Measurements from ENCODE around the gene SRP68.

SRP68 gene

DNA sequence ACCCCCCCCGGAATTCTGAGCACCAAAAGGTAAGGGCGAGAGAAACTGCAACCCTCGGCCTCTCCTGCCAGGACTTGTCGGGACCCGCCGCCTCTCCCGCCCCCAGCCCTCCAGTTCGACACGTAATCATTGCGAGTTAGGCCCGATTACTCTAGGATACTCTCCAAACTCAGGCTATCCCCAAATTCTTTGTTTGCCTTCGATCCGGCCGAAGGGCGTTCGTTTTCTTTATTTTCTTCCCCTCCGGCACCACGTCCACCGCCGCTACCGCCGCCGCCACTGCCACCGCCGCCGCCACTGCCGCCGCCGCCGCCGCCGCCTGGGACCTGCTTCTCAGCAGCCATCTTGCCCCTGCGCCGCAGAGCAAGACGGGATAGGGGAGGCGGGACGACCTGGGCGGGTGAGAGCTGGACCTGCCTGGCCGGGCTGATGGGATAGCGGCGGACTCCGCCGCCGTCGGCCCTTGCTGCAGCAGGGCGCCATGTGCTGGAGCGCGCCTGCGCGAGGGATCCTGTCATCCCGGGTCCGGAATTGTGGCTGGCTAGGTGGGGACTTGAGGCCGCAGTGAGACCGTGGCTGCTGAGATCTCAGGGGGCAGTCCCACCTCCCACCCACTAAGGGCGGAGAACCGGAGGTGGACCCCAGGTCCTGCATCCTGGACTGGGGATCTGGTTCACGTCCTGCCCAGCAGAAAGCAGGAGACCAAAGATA, at the start of gene SRP68:
Gene SRP68 (minus strand): TSS at position 370 of the 711 bp plus-strand sequence. CDS start 26 bp downstream, at position 344.
- Mint-ChIP-seq H3K27me3 (peaks cover 46% of the 10 kb centered on the region), H3K9me3 (no peaks in the 10 kb centered on the region), H3K36me3 (peaks cover 13% of the 10 kb centered on the region), H3K27ac (peak within 1 kb of the TSS; percentile 86), H3K4me3 (peak within 1 kb of the TSS; percentile 95), H3K4me1 (peaks cover 59% of the 10 kb centered on the region)
- CTCF ChIA-PET: interaction anchor here (0.5 kb wide), 1 partner anchor 9 kb away, joined by 3 read pairs; no protein-coding TSS in a partner anchor
- DNase-seq: peak; percentile 90

- no peak for DNase-seq
- Mint-ChIP-seq H3K36me3 (no peaks in the 10 kb centered on the region), H3K27me3 (peaks cover 5% of the 10 kb centered on the region), H3K27ac (peak overlapping the region; percentile 75), H3K9me3 (no peaks in the 10 kb centered on the region), H3K4me1 (peaks cover 43% of the 10 kb centered on the region), H3K4me3 (no peak overlapping the region)
- CTCF ChIA-PET: interaction anchor here (0.5 to 11.0 kb wide), 17 partner anchors 11 to 168 kb away, joined by 3 to 215 read pairs (median 4); partner anchors contain the start of gene EXOC7
Measured at GRCh38 chr17:76121932-76122430, 49.7 kb upstream of the SRP68 start.

GRCh38 chr17:76120658-76121008, 48.3 kb upstream of the SRP68 start:
- H3K27me3 Mint-ChIP-seq: peaks cover 5% of the 10 kb centered on the region
- H3K27ac Mint-ChIP-seq: no peak overlapping the region
- H3K9me3 Mint-ChIP-seq: no peaks in the 10 kb centered on the region
- H3K4me1 Mint-ChIP-seq: peaks cover 30% of the 10 kb centered on the region
- H3K36me3 Mint-ChIP-seq: no peaks in the 10 kb centered on the region
- DNase-seq: no peak
- H3K4me3 Mint-ChIP-seq: no peak overlapping the region
- CTCF ChIA-PET: interaction anchor here (0.7 to 11.0 kb wide), 21 partner anchors 14 to 181 kb away, joined by 3 to 215 read pairs (median 4); partner anchors contain the start of gene EXOC7

DNA sequence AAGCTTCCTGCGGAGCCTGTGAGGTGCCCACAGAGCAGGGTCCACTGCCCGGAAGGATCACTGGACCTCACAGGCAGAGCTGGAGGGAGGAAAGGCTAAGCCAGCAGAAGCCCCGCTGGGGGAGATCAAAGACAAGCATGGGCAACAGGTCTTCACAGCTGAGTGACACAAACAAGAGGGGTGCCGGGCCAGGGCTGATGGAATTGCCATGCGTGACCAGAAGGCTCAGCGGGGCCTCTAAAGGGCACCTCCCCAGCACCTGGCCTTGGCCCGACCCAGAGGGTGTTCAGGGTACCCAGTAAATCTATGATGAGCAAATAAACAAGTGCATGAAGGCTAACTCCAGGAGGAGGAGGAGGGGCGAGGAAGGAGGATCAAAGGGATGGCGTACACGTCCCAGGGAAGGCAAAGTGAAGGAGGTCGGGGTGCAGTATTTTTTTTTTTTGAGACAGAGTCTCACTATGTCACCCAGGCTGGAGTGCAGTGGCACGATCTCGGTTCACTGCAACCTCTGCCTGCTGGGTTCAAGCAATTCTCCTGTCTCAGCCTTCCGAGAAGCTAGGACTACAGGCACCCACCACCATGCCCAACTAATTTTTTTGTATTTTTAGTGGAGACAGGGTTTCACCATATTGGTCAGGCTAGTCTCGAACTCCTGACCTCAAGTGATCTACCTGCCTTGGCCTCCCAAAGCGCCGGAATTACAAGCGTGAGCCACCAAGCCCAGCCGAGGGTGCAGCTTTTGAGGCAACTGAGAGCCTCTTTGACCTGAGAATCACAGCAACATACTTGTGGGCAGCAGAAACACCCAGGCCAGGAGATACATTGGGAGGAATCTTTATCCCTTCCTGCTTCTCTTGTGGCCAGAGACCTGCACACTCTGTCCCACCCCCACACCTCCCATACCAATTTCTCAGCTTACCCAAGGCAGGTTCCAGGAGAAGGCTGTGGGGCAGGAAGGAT, 47.4 kb upstream of the SRP68 start:
- no peak overlapping the region for H3K27ac Mint-ChIP-seq
- H3K9me3 Mint-ChIP-seq: no peaks in the 10 kb centered on the region
- peaks cover 26% of the 10 kb centered on the region for H3K4me1 Mint-ChIP-seq
- no peaks in the 10 kb centered on the region for H3K36me3 Mint-ChIP-seq
- H3K4me3 Mint-ChIP-seq: no peak overlapping the region
- peaks cover 10% of the 10 kb centered on the region for H3K27me3 Mint-ChIP-seq
- CTCF ChIA-PET: interaction anchor here (0.8 to 11.0 kb wide), 8 partner anchors 62 to 266 kb away, joined by 3 to 215 read pairs (median 4); no protein-coding TSS in a partner anchor
- DNase-seq: no peak

DNA sequence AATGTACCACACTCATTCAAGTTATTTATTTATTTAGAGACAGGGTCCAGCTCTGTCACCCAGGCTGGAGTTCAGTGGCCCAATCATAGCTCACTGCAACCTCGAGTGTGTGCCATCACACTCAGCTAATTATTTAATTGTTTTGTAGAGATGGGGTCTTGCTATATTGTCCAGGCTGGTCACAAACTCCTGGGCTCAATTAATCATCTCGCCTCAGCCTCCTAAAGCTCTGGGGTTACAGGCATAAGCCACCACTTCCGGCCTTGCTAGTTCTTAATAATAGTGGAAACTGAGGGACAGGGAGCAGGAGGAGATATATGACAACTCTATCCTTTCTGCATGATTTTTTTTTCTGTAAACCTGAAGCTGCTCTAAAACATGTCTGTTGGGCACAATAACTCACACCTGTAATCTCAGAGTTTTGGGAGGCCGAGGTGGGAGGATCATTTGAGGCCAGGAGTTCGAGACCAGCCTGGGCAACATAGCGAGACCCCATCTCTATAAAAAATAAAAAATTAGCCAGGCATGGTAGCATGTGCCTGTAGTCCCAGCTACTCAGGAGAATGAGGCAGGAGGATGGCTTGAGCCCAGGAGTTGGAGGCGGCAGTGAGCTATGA, 42.9 kb upstream of the SRP68 start:
- H3K36me3 Mint-ChIP-seq: no peaks in the 10 kb centered on the region
- peaks cover 4% of the 10 kb centered on the region for H3K9me3 Mint-ChIP-seq
- CTCF ChIA-PET: interaction anchor here (0.8 to 2.4 kb wide), 3 partner anchors 101 to 185 kb away, joined by 3 to 23 read pairs (median 5); no protein-coding TSS in a partner anchor
- no peak overlapping the region for H3K4me3 Mint-ChIP-seq
- H3K27me3 Mint-ChIP-seq: peaks cover 18% of the 10 kb centered on the region
- H3K4me1 Mint-ChIP-seq: no peaks in the 10 kb centered on the region
- no peak overlapping the region for H3K27ac Mint-ChIP-seq
- no peak for DNase-seq

DNA sequence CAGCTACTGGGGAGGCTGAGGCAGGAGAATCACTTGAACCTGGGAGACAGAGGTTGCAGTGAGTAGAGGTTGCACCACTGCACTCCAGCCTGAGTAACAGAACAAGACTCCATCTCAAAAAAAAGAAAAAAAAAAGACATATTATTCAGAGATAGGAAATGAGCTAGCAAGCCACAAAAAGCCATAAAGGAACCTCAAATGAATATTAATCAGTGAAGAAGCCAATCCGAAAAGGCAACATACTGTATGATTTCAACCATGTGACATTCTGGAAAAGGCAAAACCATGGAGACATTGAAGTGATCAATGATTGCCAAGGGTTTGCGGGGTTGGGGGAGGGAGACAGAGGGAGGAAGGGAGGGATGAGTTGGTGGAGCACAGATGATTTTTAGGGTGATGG, 39.6 kb upstream of the SRP68 start:
- CTCF ChIA-PET: interaction anchor here (1.6 to 1.8 kb wide), 2 partner anchors 98 to 168 kb away, joined by 4 to 6 read pairs; no protein-coding TSS in a partner anchor
- Mint-ChIP-seq H3K9me3 (peaks cover 4% of the 10 kb centered on the region), H3K36me3 (no peaks in the 10 kb centered on the region), H3K27me3 (peaks cover 13% of the 10 kb centered on the region), H3K27ac (no peak overlapping the region), H3K4me1 (no peaks in the 10 kb centered on the region), H3K4me3 (no peak overlapping the region)
- no peak for DNase-seq

DNA sequence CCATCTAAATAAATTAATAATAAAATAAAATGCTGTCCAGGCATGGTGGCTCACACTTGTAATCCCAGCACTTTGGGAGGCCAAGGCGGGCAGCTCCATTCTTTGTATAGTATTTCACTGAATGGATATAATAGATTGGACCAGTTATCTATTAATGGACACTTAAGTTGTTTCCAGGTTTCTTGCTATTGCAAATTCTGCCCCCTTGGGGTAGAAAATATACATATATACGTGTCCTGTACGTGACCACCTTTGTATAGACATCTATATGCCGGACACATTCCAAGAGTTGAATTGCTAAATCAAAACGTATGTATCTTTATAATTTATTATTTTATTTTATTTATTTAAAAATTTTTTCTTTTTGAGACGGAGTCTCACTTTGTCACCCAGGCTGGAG, 35.2 kb upstream of the SRP68 start:
- Mint-ChIP-seq H3K9me3 (no peaks in the 10 kb centered on the region), H3K4me3 (no peak overlapping the region), H3K4me1 (peaks cover 16% of the 10 kb centered on the region), H3K27ac (no peak overlapping the region), H3K27me3 (peaks cover 4% of the 10 kb centered on the region), H3K36me3 (peaks cover 5% of the 10 kb centered on the region)
- CTCF ChIA-PET: interaction anchor here (0.6 to 1.8 kb wide), 3 partner anchors 12 to 127 kb away, joined by 3 to 6 read pairs (median 4); no protein-coding TSS in a partner anchor
- no peak for DNase-seq

- H3K9me3 Mint-ChIP-seq: no peaks in the 10 kb centered on the region
- H3K27me3 Mint-ChIP-seq: no peaks in the 10 kb centered on the region
- no peak overlapping the region for H3K4me3 Mint-ChIP-seq
- CTCF ChIA-PET: interaction anchor here (0.6 to 1.8 kb wide), 6 partner anchors 11 to 126 kb away, joined by 3 to 6 read pairs (median 4); no protein-coding TSS in a partner anchor
- H3K4me1 Mint-ChIP-seq: peaks cover 22% of the 10 kb centered on the region
- no peak overlapping the region for H3K27ac Mint-ChIP-seq
- peaks cover 6% of the 10 kb centered on the region for H3K36me3 Mint-ChIP-seq
- DNase-seq: no peak
Measured at GRCh38 chr17:76106703-76107102, 34.4 kb upstream of the SRP68 start.

DNA sequence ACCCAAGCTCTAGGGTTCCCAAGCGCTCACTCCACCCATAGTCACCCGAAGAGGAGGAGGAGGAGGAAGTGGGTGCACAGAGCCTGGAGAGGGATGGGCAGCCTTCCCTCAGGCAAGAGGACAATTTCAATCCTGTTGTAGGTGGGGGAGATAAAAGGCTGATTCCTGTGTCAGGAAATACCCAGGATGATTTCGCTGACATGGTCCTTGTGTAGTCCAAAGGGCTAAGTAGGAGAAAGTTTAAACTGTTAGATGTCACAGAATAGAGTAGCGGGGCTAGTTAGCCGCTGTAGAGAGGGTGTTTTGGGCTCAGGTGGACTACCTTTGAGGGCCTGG, 32.5 kb upstream of the SRP68 start:
- Mint-ChIP-seq H3K27me3 (no peaks in the 10 kb centered on the region), H3K4me1 (peaks cover 29% of the 10 kb centered on the region), H3K36me3 (peaks cover 19% of the 10 kb centered on the region)

GRCh38 chr17:76104140-76104895, 32.0 kb upstream of the SRP68 start:
- Mint-ChIP-seq H3K27ac (peak overlapping the region; percentile 93), H3K36me3 (peaks cover 25% of the 10 kb centered on the region), H3K4me1 (peaks cover 30% of the 10 kb centered on the region), H3K4me3 (peak overlapping the region; percentile 97), H3K27me3 (no peaks in the 10 kb centered on the region), H3K9me3 (no peaks in the 10 kb centered on the region)
- CTCF ChIA-PET: interaction anchor here (0.5 to 4.8 kb wide), 8 partner anchors 9 to 304 kb away, joined by 3 to 29 read pairs (median 4); no protein-coding TSS in a partner anchor
- no peak for DNase-seq

More for the DNA sequence above, 32.5 kb upstream of the SRP68 start:
- CTCF ChIA-PET: interaction anchor here (2.6 to 4.8 kb wide), 2 partner anchors 105 to 174 kb away, joined by 6 to 29 read pairs; no protein-coding TSS in a partner anchor
- H3K9me3 Mint-ChIP-seq: no peaks in the 10 kb centered on the region
- no peak for DNase-seq
- H3K4me3 Mint-ChIP-seq: peak overlapping the region; percentile 97
- H3K27ac Mint-ChIP-seq: peak overlapping the region; percentile 62

- peaks cover 30% of the 10 kb centered on the region for H3K4me1 Mint-ChIP-seq
- no peaks in the 10 kb centered on the region for H3K9me3 Mint-ChIP-seq
- no peaks in the 10 kb centered on the region for H3K27me3 Mint-ChIP-seq
- H3K4me3 Mint-ChIP-seq: peak within 1 kb of the TSS; percentile 97
- peak within 1 kb of the TSS; percentile 93 for H3K27ac Mint-ChIP-seq
- CTCF ChIA-PET: interaction anchor here (0.5 to 4.8 kb wide), 12 partner anchors 10 to 295 kb away, joined by 3 to 29 read pairs (median 4); no protein-coding TSS in a partner anchor
- DNase-seq: peak; percentile 93
- peaks cover 30% of the 10 kb centered on the region for H3K36me3 Mint-ChIP-seq
Measured at GRCh38 chr17:76103274-76104139, 31.2 kb upstream of the SRP68 start, which contains the start of gene EXOC7. EXOC7 (minus strand) TSS chr17:76103787; CDS start chr17:76103692, 95 bp downstream.

DNA sequence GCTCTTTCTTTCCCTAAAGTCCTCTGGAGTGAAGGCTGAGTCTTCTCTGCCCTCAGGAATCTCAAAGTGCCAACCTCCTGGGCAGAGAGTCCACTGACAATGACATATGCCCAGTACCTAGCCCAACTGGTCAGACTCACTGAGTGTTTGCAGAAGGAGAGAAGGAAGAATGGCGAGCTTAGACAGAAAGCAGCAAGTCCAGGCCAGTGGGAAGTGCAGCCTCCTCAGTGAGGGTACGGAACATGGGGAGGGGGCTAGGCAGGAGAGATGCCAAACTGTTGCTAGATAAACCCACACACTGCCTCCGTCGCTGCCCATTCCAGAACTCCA, 30.6 kb upstream of the SRP68 start:
- Mint-ChIP-seq H3K27me3 (no peaks in the 10 kb centered on the region), H3K27ac (peak overlapping the region; percentile 93), H3K4me3 (peak overlapping the region; percentile 97), H3K36me3 (peaks cover 33% of the 10 kb centered on the region), H3K9me3 (no peaks in the 10 kb centered on the region), H3K4me1 (peaks cover 30% of the 10 kb centered on the region)
- DNase-seq: no peak
- CTCF ChIA-PET: interaction anchor here (0.9 to 4.8 kb wide), 10 partner anchors 11 to 295 kb away, joined by 3 to 29 read pairs (median 4); no protein-coding TSS in a partner anchor
